ENCODE results near the gene LAMB4.

LAMB4 gene

GRCh38 chr7:108093341-108093740 is 36.8 kb downstream of the LAMB4 start:
- no peak overlapping the region for H3K27ac ChIP-seq (ENCODE audit: low read depth, low read length)
- no peaks in the 10 kb centered on the region for H3K4me1 ChIP-seq (ENCODE audit: control insufficient read depth, insufficient read depth, low read length)
- H3K36me3 ChIP-seq (ENCODE audit: control insufficient read depth, insufficient read depth, low read length) = no peaks in the 10 kb centered on the region
- no peak overlapping the region for H3K9ac ChIP-seq (ENCODE audit: low read depth, low read length)
- H3K4me3 ChIP-seq (ENCODE audit: low read depth, low read length) = no peak overlapping the region
- no peaks in the 10 kb centered on the region for H3K27me3 ChIP-seq (ENCODE audit: control insufficient read depth, insufficient read depth, low read length)
- no peaks in the 10 kb centered on the region for H3K9me3 ChIP-seq (ENCODE audit: control insufficient read depth, insufficient read depth, low read length)

- H3K27ac ChIP-seq (ENCODE audit: low read depth, low read length) = no peak overlapping the region
- H3K36me3 ChIP-seq (ENCODE audit: control insufficient read depth, insufficient read depth, low read length) = no peaks in the 10 kb centered on the region
Observed at GRCh38 chr7:108091461-108091831, 38.7 kb downstream of the LAMB4 start.

GRCh38 chr7:108090791-108091460 is 39.2 kb downstream of the LAMB4 start:
- Histone ChIP-seq H3K4me1 (ENCODE audit: control insufficient read depth, insufficient read depth, low read length) (no peaks in the 10 kb centered on the region), H3K27ac (ENCODE audit: low read depth, low read length) (no peak overlapping the region), H3K36me3 (ENCODE audit: control insufficient read depth, insufficient read depth, low read length) (no peaks in the 10 kb centered on the region), H3K9me3 (ENCODE audit: control insufficient read depth, insufficient read depth, low read length) (no peaks in the 10 kb centered on the region), H3K27me3 (ENCODE audit: control insufficient read depth, insufficient read depth, low read length) (no peaks in the 10 kb centered on the region), H3K9ac (ENCODE audit: low read depth, low read length) (no peak overlapping the region), H3K4me3 (ENCODE audit: low read depth, low read length) (no peak overlapping the region)

More at GRCh38 chr7:108091461-108091831, 38.7 kb downstream of the LAMB4 start:
- no peaks in the 10 kb centered on the region for H3K27me3 ChIP-seq (ENCODE audit: control insufficient read depth, insufficient read depth, low read length)
- H3K9me3 ChIP-seq (ENCODE audit: control insufficient read depth, insufficient read depth, low read length) = no peaks in the 10 kb centered on the region
- H3K4me1 ChIP-seq (ENCODE audit: control insufficient read depth, insufficient read depth, low read length) = no peaks in the 10 kb centered on the region
- H3K4me3 ChIP-seq (ENCODE audit: low read depth, low read length) = no peak overlapping the region
- H3K9ac ChIP-seq (ENCODE audit: low read depth, low read length) = no peak overlapping the region

- Histone ChIP-seq H3K4me1 (ENCODE audit: control insufficient read depth, insufficient read depth, low read length) (no peaks in the 10 kb centered on the region), H3K27ac (ENCODE audit: low read depth, low read length) (no peak overlapping the region)
Observed at GRCh38 chr7:108089381-108089780, 40.8 kb downstream of the LAMB4 start.

GRCh38 chr7:108088729-108089128 is 41.4 kb downstream of the LAMB4 start:
- Histone ChIP-seq H3K9ac (ENCODE audit: low read depth, low read length) (no peak overlapping the region), H3K4me1 (ENCODE audit: control insufficient read depth, insufficient read depth, low read length) (no peaks in the 10 kb centered on the region), H3K4me3 (ENCODE audit: low read depth, low read length) (no peak overlapping the region), H3K9me3 (ENCODE audit: control insufficient read depth, insufficient read depth, low read length) (no peaks in the 10 kb centered on the region), H3K27ac (ENCODE audit: low read depth, low read length) (no peak overlapping the region), H3K36me3 (ENCODE audit: control insufficient read depth, insufficient read depth, low read length) (no peaks in the 10 kb centered on the region), H3K27me3 (ENCODE audit: control insufficient read depth, insufficient read depth, low read length) (no peaks in the 10 kb centered on the region)

More at GRCh38 chr7:108089381-108089780, 40.8 kb downstream of the LAMB4 start:
- Histone ChIP-seq H3K36me3 (ENCODE audit: control insufficient read depth, insufficient read depth, low read length) (no peaks in the 10 kb centered on the region), H3K9ac (ENCODE audit: low read depth, low read length) (no peak overlapping the region), H3K9me3 (ENCODE audit: control insufficient read depth, insufficient read depth, low read length) (no peaks in the 10 kb centered on the region), H3K4me3 (ENCODE audit: low read depth, low read length) (no peak overlapping the region), H3K27me3 (ENCODE audit: control insufficient read depth, insufficient read depth, low read length) (no peaks in the 10 kb centered on the region)

DNA sequence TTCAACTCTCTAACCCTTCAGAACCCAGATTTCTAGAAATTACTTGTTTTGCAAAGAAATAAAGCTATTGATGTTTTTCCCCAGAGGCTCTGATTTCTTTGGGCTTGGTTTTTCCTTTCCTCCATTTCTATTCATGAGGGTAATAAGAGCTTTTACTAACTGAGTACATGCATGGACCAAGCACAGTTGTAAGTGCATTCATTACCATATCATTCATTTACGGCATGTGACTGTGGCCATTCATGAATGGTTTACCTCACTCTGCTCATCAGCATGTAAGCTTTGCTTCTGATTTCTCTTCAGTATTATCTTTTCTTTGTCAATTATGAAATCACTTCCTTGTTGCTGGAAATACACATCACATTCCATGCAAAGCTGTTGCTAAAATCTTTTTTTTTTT is 42.4 kb downstream of the LAMB4 start:
- no peaks in the 10 kb centered on the region for H3K4me1 ChIP-seq (ENCODE audit: control insufficient read depth, insufficient read depth, low read length)
- no peak overlapping the region for H3K9ac ChIP-seq (ENCODE audit: low read depth, low read length)
- no peak overlapping the region for H3K27ac ChIP-seq (ENCODE audit: low read depth, low read length)
- H3K4me3 ChIP-seq (ENCODE audit: low read depth, low read length) = no peak overlapping the region
- H3K9me3 ChIP-seq (ENCODE audit: control insufficient read depth, insufficient read depth, low read length) = no peaks in the 10 kb centered on the region
- H3K36me3 ChIP-seq (ENCODE audit: control insufficient read depth, insufficient read depth, low read length) = no peaks in the 10 kb centered on the region
- H3K27me3 ChIP-seq (ENCODE audit: control insufficient read depth, insufficient read depth, low read length) = no peaks in the 10 kb centered on the region

GRCh38 chr7:108086962-108087361 is 43.2 kb downstream of the LAMB4 start:
- Histone ChIP-seq H3K4me3 (ENCODE audit: low read depth, low read length) (no peak overlapping the region), H3K27ac (ENCODE audit: low read depth, low read length) (no peak overlapping the region), H3K36me3 (ENCODE audit: control insufficient read depth, insufficient read depth, low read length) (no peaks in the 10 kb centered on the region), H3K9me3 (ENCODE audit: control insufficient read depth, insufficient read depth, low read length) (no peaks in the 10 kb centered on the region), H3K9ac (ENCODE audit: low read depth, low read length) (no peak overlapping the region), H3K4me1 (ENCODE audit: control insufficient read depth, insufficient read depth, low read length) (no peaks in the 10 kb centered on the region), H3K27me3 (ENCODE audit: control insufficient read depth, insufficient read depth, low read length) (no peaks in the 10 kb centered on the region)

DNA sequence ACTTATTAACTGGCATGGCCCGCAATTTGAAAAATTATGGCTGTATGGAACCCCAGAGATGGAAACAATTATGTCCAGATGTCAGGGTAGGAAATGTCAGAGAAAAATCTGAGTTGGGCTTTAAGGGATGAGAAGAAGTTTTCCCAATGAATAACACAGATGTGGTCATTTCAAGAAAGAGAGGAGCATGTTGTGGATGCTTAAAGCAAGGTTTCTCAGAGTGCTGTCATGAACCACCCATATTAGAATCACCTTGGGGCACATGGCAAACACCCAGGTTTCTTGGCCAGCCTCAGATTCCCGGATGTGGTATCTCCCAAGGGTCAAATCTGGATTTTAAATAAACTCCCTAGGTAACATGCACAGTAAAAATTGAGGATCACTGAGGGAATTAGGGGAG is 43.6 kb downstream of the LAMB4 start:
- H3K4me3 ChIP-seq (ENCODE audit: low read depth, low read length) = no peak overlapping the region
- H3K9ac ChIP-seq (ENCODE audit: low read depth, low read length) = no peak overlapping the region
- H3K27ac ChIP-seq (ENCODE audit: low read depth, low read length) = no peak overlapping the region

GRCh38 chr7:108083980-108084379 is 46.2 kb downstream of the LAMB4 start:
- H3K27me3 ChIP-seq (ENCODE audit: control insufficient read depth, insufficient read depth, low read length) = no peaks in the 10 kb centered on the region
- peaks cover 9% of the 10 kb centered on the region for H3K4me1 ChIP-seq (ENCODE audit: control insufficient read depth, insufficient read depth, low read length)
- no peaks in the 10 kb centered on the region for H3K36me3 ChIP-seq (ENCODE audit: control insufficient read depth, insufficient read depth, low read length)
- no peak overlapping the region for H3K27ac ChIP-seq (ENCODE audit: low read depth, low read length)
- no peak overlapping the region for H3K4me3 ChIP-seq (ENCODE audit: low read depth, low read length)
- no peaks in the 10 kb centered on the region for H3K9me3 ChIP-seq (ENCODE audit: control insufficient read depth, insufficient read depth, low read length)
- no peak overlapping the region for H3K9ac ChIP-seq (ENCODE audit: low read depth, low read length)

More for the DNA sequence above, 43.6 kb downstream of the LAMB4 start:
- no peaks in the 10 kb centered on the region for H3K9me3 ChIP-seq (ENCODE audit: control insufficient read depth, insufficient read depth, low read length)
- no peaks in the 10 kb centered on the region for H3K27me3 ChIP-seq (ENCODE audit: control insufficient read depth, insufficient read depth, low read length)
- H3K4me1 ChIP-seq (ENCODE audit: control insufficient read depth, insufficient read depth, low read length) = no peaks in the 10 kb centered on the region
- no peaks in the 10 kb centered on the region for H3K36me3 ChIP-seq (ENCODE audit: control insufficient read depth, insufficient read depth, low read length)

- no peaks in the 10 kb centered on the region for H3K27me3 ChIP-seq (ENCODE audit: control insufficient read depth, insufficient read depth, low read length)
- no peaks in the 10 kb centered on the region for H3K36me3 ChIP-seq (ENCODE audit: control insufficient read depth, insufficient read depth, low read length)
- H3K27ac ChIP-seq (ENCODE audit: low read depth, low read length) = no peak overlapping the region
- H3K4me3 ChIP-seq (ENCODE audit: low read depth, low read length) = no peak overlapping the region
- H3K9me3 ChIP-seq (ENCODE audit: control insufficient read depth, insufficient read depth, low read length) = no peaks in the 10 kb centered on the region
- no peak overlapping the region for H3K9ac ChIP-seq (ENCODE audit: low read depth, low read length)
- H3K4me1 ChIP-seq (ENCODE audit: control insufficient read depth, insufficient read depth, low read length) = peaks cover 9% of the 10 kb centered on the region
Observed at GRCh38 chr7:108079648-108080591, 50.2 kb downstream of the LAMB4 start.

GRCh38 chr7:108079276-108079647 is 50.9 kb downstream of the LAMB4 start:
- Histone ChIP-seq H3K4me1 (ENCODE audit: control insufficient read depth, insufficient read depth, low read length) (peaks cover 9% of the 10 kb centered on the region), H3K36me3 (ENCODE audit: control insufficient read depth, insufficient read depth, low read length) (no peaks in the 10 kb centered on the region), H3K9ac (ENCODE audit: low read depth, low read length) (no peak overlapping the region), H3K9me3 (ENCODE audit: control insufficient read depth, insufficient read depth, low read length) (no peaks in the 10 kb centered on the region), H3K27ac (ENCODE audit: low read depth, low read length) (no peak overlapping the region), H3K4me3 (ENCODE audit: low read depth, low read length) (no peak overlapping the region), H3K27me3 (ENCODE audit: control insufficient read depth, insufficient read depth, low read length) (no peaks in the 10 kb centered on the region)

Data from HUES48 (cell line).